Caki2 (cell line): ENCODE measurements around the gene TBC1D5. TPM values are rescaled to one million over a fixed set of nuclear protein-coding genes. Genes with fewer than 3 reads are reported as not detected.
"Not testable (repeated sequence)": the region's sequence is repeated elsewhere in the genome, so short reads cannot be mapped to it uniquely, and the experiment has no call there.

Experiments used
- DNase-seq: peaks from one replicate; pipeline ENCODE4 v3.0.0-alpha.2; 2015; ENCODE audit warnings: low read depth
- in situ Hi-C: cut with HindIII; loops from 2 replicates; pipeline ENCODE4 v1.10.0; 2016; ENCODE audit warnings: low sequenced_read_pairs, low pct_unique_long_range_greater_than_20kb, mixed read lengths
- total RNA-seq: library from RNA; depleted of rRNA; stranded (reverse); fragments of >200 nt; shearing (Covaris generic); gene quantifications from 2 replicates; pipeline ENCODE4 v1.2.3, GENCODE V29; 2014; ENCODE audit warnings: low replicate concordance

Gene TBC1D5
- total RNA-seq, 1 experiment from 2014 or later: 69.2 TPM

DNA sequence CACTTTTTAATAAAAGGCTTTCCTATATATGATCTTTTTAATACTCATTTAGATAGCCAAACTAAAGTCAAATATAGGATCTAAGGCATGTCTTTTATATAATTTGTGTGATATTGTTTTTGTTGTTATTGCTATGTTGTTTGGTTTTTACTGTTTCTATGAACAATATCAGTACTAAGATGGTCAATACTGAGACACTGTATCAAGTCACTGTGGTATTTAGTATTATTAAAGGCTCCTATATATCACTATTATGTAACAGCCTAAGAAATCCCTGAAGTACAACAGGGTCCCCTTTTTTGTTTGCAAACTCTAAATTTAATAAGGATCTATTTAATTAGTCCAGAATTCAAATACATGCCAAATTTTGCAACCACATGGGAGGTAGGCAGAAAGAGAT is 61.9 kb downstream of the TBC1D5 start:
- no peak for DNase-seq
- in situ Hi-C loops: no loop called here

GRCh38 chr3:17678116-17678741 is 64.2 kb downstream of the TBC1D5 start:
- in situ Hi-C loops: no loop called here
- peak; percentile 3 for DNase-seq

- in situ Hi-C loops: no loop called here
- no peak for DNase-seq
These were observed 68.2 kb downstream of the TBC1D5 start for GRCh38 chr3:17674082-17674686.

DNA sequence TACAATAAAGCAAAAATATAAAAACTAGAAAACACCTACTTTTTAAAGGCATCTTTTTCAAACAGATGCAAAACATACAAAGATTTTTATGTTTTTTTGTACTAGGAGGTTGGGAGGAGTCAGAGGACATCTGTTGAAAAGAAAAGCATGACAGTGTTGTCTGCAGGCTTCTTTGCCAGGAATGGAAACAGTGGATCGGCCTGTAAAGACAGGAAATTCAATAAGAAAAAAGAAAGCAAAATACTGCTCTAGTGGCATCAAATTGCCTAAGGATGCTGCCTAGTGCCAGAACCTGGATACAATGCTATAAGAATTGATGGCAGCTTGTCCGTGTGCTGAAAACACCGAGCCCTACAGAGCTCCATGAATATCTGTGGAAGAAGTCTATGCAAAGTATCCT is 69.9 kb downstream of the TBC1D5 start:
- no peak for DNase-seq
- in situ Hi-C loops: no loop called here

DNA sequence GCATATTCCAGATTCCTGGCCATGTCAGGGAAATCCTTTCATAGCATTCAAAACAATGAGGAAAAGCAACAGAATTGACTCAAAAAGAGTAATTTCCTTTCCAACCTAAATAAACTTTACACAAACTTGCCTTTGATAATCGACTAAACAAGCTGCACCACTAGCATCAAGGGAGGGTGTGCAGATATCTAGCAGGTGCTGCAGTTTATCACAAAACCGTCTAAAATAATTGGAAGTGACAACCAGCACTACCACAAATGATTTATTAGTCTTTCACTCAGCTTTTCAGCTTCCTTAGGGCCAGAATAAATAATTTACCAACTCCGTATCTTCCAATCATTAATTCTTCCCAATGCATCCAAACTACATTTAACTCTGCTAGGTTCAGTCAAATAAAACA is 71.7 kb downstream of the TBC1D5 start:
- DNase-seq: no peak
- in situ Hi-C loops: no loop called here

DNA sequence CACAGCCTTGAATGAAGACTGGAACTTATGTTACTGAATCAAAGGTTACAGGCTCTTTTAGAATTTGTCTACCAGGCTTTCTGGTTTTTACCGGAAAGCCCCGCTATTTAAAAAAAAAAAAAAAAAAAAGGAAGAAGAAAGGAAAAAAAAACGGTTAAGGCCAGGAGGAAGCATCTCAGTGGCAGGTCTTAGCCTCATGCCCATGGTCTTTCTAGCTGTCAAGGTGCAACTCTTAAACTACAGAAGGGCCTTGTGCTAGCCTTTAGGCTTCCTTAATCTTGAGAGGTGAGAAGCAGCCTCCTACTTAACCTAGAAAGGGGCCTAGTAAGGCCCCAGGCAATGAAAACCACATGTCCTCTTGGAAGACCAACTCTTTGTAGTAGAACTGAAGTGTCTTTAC is 77.5 kb downstream of the TBC1D5 start:
- no peak for DNase-seq
- in situ Hi-C loops: no loop called here

DNA sequence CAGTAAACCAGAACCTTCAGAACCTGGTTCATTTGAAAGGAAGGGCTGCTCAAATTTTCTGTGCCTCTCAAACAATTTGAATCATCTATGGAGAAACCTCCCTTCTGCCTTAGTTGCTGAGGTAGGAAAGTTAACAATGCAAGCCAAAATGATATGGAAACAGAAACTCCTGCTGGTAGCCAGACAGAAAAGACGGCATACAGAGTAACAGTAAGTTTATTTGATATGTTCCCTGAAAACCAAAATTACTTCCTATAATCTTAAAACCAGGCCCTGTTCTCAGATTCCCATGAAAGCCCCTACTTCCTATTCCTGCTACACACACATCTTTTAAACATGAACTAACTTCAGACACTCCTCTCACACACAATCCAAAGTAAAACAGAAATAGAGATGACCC is 86.2 kb downstream of the TBC1D5 start:
- in situ Hi-C loops: no loop called here
- DNase-seq: no peak

- no peak for DNase-seq
- in situ Hi-C loops: no loop called here
These were observed 86.7 kb downstream of the TBC1D5 start for GRCh38 chr3:17655743-17656142.

- DNase-seq, in situ Hi-C loops: not testable (repeated sequence)
These were observed 92.7 kb downstream of the TBC1D5 start for GRCh38 chr3:17649748-17650147.

- DNase-seq, in situ Hi-C loops: not testable (repeated sequence)
These were observed 93.6 kb downstream of the TBC1D5 start for GRCh38 chr3:17648630-17649355.

DNA sequence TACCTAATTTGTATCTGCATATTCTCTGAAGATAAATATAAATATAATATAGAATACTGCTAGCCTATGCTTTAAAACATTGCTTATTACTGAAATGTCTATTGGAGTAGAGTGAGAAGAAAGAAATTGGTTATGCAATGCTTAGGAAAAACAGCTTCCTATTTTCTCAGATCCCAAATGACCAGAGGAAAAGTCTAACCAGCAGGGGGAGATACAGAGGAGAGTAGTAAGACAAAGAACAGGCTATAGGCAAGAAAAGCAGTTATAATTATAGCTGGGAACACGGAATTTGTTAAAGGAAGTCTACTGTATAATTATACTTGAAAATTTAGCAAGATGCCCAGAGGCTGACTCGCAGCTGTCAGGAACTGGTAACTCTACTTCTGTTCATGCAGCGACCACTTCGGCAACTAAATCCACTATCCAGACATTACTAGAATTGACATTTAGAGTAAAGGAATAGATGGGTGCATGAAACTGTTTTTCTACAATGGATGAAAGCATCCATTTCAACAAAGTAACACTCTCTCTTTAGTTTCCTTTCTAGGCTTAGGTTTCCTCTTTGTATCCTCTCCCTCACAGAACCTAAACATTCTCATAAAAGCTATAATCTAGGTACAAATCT is 97.2 kb downstream of the TBC1D5 start:
- in situ Hi-C loops: no loop called here
- peak; percentile 43 for DNase-seq

GRCh38 chr3:17643691-17644090 is 98.7 kb downstream of the TBC1D5 start:
- in situ Hi-C loops: no loop called here
- DNase-seq: no peak

DNA sequence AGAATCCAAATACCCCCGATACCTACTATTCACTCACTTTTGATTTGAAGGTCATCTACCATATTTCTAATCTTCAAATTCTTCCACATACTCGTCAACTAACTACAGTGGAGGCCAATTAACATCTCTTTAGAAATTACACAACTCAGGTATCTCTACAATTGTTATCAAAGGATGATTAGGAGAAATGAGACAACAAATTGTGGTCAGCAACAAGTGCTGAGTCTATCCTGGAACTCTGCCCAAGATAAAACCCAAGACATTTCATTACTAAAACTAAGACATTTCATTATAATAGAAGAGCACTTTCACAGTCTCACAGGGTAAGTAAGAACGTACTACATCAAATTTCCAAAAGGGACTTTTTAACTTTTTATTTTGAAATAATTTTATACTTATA is 100.0 kb downstream of the TBC1D5 start:
- in situ Hi-C loops: no loop called here
- DNase-seq: no peak

GRCh38 chr3:17640466-17640865 is 102.0 kb downstream of the TBC1D5 start:
- no peak for DNase-seq
- in situ Hi-C loops: no loop called here

DNA sequence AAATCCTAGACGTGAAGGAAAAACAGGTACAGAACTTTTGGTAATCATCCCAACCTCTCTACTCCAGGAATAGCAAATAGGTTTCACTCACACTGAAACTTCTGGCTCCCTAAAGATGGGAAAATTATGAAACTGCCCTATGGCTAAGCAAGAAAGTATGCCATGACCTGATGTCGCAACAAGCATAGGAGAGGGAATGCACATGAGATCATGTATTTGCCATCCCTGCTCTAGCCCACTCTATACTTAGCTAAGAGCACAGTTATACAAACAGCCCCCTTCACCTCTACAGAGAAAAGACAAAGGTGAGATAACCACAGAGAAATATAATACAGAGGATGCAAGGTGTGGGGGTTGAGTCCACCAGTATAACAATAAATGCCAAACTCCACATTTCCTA is 102.7 kb downstream of the TBC1D5 start:
- in situ Hi-C loops: no loop called here
- DNase-seq: peak; percentile 61

DNA sequence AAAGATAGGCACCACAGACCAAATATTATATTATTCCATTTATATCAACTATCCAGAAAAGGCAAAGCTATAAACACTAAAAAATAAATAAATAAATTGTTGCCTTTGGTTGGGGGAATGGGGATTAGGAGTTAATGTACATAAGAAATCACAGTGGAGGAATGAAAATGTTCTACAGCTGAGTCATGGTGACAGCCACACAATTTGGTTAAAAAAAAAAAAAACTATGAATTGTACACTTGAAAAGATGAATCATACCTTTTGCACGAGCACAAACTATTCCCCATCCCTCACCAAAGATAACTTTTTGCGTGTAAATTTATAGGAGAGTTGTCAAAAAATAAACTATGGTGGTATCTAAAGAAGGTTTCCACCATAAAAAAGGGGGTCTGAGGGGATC is 103.2 kb downstream of the TBC1D5 start:
- in situ Hi-C loops: no loop called here
- DNase-seq: peak; percentile 73

DNA sequence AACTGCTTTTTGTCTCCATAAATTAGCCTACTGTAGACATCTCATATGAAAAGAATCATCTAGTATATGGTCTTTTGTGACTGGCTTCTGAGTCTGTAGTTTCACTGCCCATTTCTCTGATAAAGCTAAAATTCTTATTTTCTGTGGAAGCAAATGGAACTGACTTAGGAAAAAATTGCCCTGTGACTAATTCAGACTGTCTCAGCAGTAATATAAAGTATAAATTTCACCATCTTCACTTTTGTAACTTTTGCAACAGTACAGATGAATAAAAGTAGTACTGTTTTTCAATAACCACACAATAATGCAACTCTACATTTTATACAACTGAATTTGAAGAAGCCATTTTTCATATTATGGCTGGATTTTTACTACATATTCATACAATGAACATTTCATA is 104.1 kb downstream of the TBC1D5 start:
- in situ Hi-C loops: no loop called here
- DNase-seq: no peak

GRCh38 chr3:17635675-17636074 is 106.8 kb downstream of the TBC1D5 start:
- in situ Hi-C loops: not testable (repeated sequence)
- peak; percentile 50 for DNase-seq

GRCh38 chr3:17634964-17635363 is 107.5 kb downstream of the TBC1D5 start:
- peak; percentile 8 for DNase-seq
- in situ Hi-C loops: no loop called here
